Measurements from ENCODE around the gene PCDHGA1.
A peak's percentile ranks its signal among the peaks of the same experiment; 100 is the strongest.

Gene PCDHGA1

GRCh38 chr5:141560725-141561483 lies 230.6 kb downstream of the PCDHGA1 start:
- no peaks in the 10 kb centered on the region for H3K27me3 Mint-ChIP-seq
- peak overlapping the region; percentile 51 for H3K27ac Mint-ChIP-seq
- H3K4me1 Mint-ChIP-seq: peaks cover 7% of the 10 kb centered on the region
- no peaks in the 10 kb centered on the region for H3K9me3 Mint-ChIP-seq
- H3K4me3 Mint-ChIP-seq: no peak overlapping the region
- DNase-seq (ENCODE audit: low spot score in 2 of 2): no peak
- no peak for ATAC-seq (ENCODE audit: low read depth)
- H3K36me3 Mint-ChIP-seq: peaks cover 35% of the 10 kb centered on the region

Data from memory B cell (primary cell).